HEK293T (cell line): ENCODE data around the gene HUS1.
"Not testable (repeated sequence)": the region's sequence is repeated elsewhere in the genome, so short reads cannot be mapped to it uniquely, and the experiment has no call there.

Experiments
- CTCF ChIA-PET: fragments of 350-600 bp; formaldehyde crosslinking; extraction: SDS; loops from one replicate; lab custom pipeline; 2021; ENCODE audit warnings: antibody characterized with exemption, inconsistent platforms; lab: Yijun Ruan, JAX
- POLR2A ChIA-PET: fragments of 350-600 bp; formaldehyde crosslinking; extraction: SDS; loops from one replicate; lab custom pipeline; 2020; ENCODE audit warnings: antibody characterized with exemption, inconsistent platforms; lab: Yijun Ruan, JAX
- DNase-seq: peaks from one replicate; pipeline ENCODE4 v3.0.0; 2012; ENCODE audit warnings: mixed read lengths; ENCODE audit errors: extremely low spot score
- ARNT ChIP-seq: fragments of 450-650 bp; IDR thresholded peaks from 2 replicates; pipeline ENCODE4 v1.6.1; 2017; ENCODE audit warnings: mild to moderate bottlenecking
- BHLHE40 ChIP-seq: fragments of 450-650 bp; IDR thresholded peaks from 2 replicates; pipeline ENCODE4 v1.6.1; 2016; ENCODE audit warnings: mild to moderate bottlenecking, moderate library complexity, borderline replicate concordance
- CTBP1 ChIP-seq: fragments of 450-650 bp; IDR thresholded peaks from 2 replicates; pipeline ENCODE4 v1.6.1; 2016; ENCODE audit warnings: borderline replicate concordance
- ELF4 ChIP-seq: fragments of 450-650 bp; IDR thresholded peaks from 2 replicates; pipeline ENCODE4 v1.6.1; 2017; ENCODE audit warnings: antibody characterized with exemption
- FOXA1 ChIP-seq: fragments of 450-650 bp; IDR thresholded peaks from 2 replicates; pipeline ENCODE4 v1.6.1; 2016; ENCODE audit warnings: mild to moderate bottlenecking
- FOXK2 ChIP-seq: fragments of 450-650 bp; IDR thresholded peaks from 2 replicates; pipeline ENCODE4 v1.6.1; 2016; ENCODE audit warnings: mild to moderate bottlenecking
- HDGF ChIP-seq: fragments of 450-650 bp; IDR thresholded peaks from 2 replicates; pipeline ENCODE4 v1.6.1; 2017; ENCODE audit warnings: antibody characterized with exemption, borderline replicate concordance
- L3MBTL2 ChIP-seq: fragments of 450-650 bp; conservative IDR thresholded peaks from 2 replicates; pipeline ENCODE4 v1.6.1; 2016; ENCODE audit warnings: mild to moderate bottlenecking
- LEF1 ChIP-seq: fragments of 450-650 bp; IDR thresholded peaks from 2 replicates; pipeline ENCODE4 v1.6.1; 2017; ENCODE audit warnings: mild to moderate bottlenecking, borderline replicate concordance
- NFRKB ChIP-seq: fragments of 450-650 bp; IDR thresholded peaks from 2 replicates; pipeline ENCODE4 v1.6.1; 2016; ENCODE audit warnings: mild to moderate bottlenecking, moderate library complexity
- PKNOX1 ChIP-seq: fragments of 450-650 bp; IDR thresholded peaks from 2 replicates; pipeline ENCODE4 v1.6.1; 2016
- SP1 ChIP-seq: fragments of 450-650 bp; IDR thresholded peaks from 2 replicates; pipeline ENCODE4 v1.6.1; 2017
- SUZ12 ChIP-seq: fragments of 450-650 bp; IDR thresholded peaks from 2 replicates; pipeline ENCODE4 v1.6.1; 2016; ENCODE audit warnings: mild to moderate bottlenecking
- TARDBP ChIP-seq: fragments of 450-650 bp; IDR thresholded peaks from 2 replicates; pipeline ENCODE4 v1.6.1; 2016
- ZNF384 ChIP-seq: fragments of 450-650 bp; IDR thresholded peaks from 2 replicates; pipeline ENCODE4 v1.6.1; 2016

The HUS1 gene

GRCh38 chr7:47934831-47935230, 44.6 kb downstream of the HUS1 start:
- ChIA-PET POLR2A (no interaction called here), CTCF (interaction anchor here (0.5 kb wide), 1 partner anchor 183 kb away, joined by 7 read pairs; no protein-coding TSS in a partner anchor)
- no peak for DNase-seq
- no peak for TF ChIP-seq TARDBP
- no peak for TF ChIP-seq BHLHE40
- TF ChIP-seq LEF1 = no peak
- TF ChIP-seq HDGF = no peak

- CTCF ChIA-PET = no interaction called here
- TF ChIP-seq SUZ12 (no peak), HDGF (no peak), ELF4 (no peak), L3MBTL2 (no peak)
- POLR2A ChIA-PET = no interaction called here
- DNase-seq = no peak
These were observed 46.2 kb downstream of the HUS1 start for GRCh38 chr7:47933215-47933614.

GRCh38 chr7:47932466-47933037, 46.9 kb downstream of the HUS1 start:
- DNase-seq = no peak
- ChIA-PET CTCF (no interaction called here), POLR2A (no interaction called here)
- TF ChIP-seq LEF1 (no peak), PKNOX1 (no peak), L3MBTL2 (no peak), FOXA1 (no peak), CTBP1 (no peak), HDGF (no peak)

- CTCF ChIA-PET = no interaction called here
- POLR2A ChIA-PET = no interaction called here
- DNase-seq = no peak
- TF ChIP-seq TARDBP = no peak
- no peak for TF ChIP-seq FOXK2
- TF ChIP-seq FOXA1 = no peak
- TF ChIP-seq ELF4 = no peak
- no peak for TF ChIP-seq SUZ12
- no peak for TF ChIP-seq ARNT
- no peak for TF ChIP-seq HDGF
- no peak for TF ChIP-seq BHLHE40
- TF ChIP-seq L3MBTL2 = no peak
- no peak for TF ChIP-seq SP1
- no peak for TF ChIP-seq ZNF384
These were observed 47.4 kb downstream of the HUS1 start for GRCh38 chr7:47932016-47932415.

- DNase-seq = no peak
- POLR2A ChIA-PET = no interaction called here
- TF ChIP-seq TARDBP (no peak), NFRKB (no peak), SP1 (no peak)
- CTCF ChIA-PET = no interaction called here
These were observed 48.1 kb downstream of the HUS1 start for GRCh38 chr7:47931005-47932004.

- ChIA-PET POLR2A (no interaction called here), CTCF (no interaction called here)
- TF ChIP-seq ARNT = no peak
- no peak for TF ChIP-seq LEF1
- TF ChIP-seq FOXK2 = no peak
- TF ChIP-seq SUZ12 = no peak
- no peak for TF ChIP-seq TARDBP
- TF ChIP-seq ZNF384 = no peak
- DNase-seq = no peak
These were observed 55.1 kb downstream of the HUS1 start for GRCh38 chr7:47924266-47924665.

- CTCF ChIA-PET, DNase-seq, POLR2A ChIA-PET: not testable (repeated sequence)
These were observed 56.1 kb downstream of the HUS1 start for GRCh38 chr7:47923081-47923875.

- CTCF ChIA-PET, POLR2A ChIA-PET: not testable (repeated sequence)
These were observed 62.9 kb downstream of the HUS1 start for GRCh38 chr7:47916514-47916913.

More at GRCh38 chr7:47916514-47916913, 62.9 kb downstream of the HUS1 start:
- not testable (repeated sequence) for DNase-seq
